Fibroblast of skin of right biceps (primary cell): ENCODE measurements around the gene RPL23.

Experiments used
- DNase-seq: peaks from one replicate; pipeline ENCODE4 v3.0.0-alpha.2; 2013

Gene RPL23

DNA sequence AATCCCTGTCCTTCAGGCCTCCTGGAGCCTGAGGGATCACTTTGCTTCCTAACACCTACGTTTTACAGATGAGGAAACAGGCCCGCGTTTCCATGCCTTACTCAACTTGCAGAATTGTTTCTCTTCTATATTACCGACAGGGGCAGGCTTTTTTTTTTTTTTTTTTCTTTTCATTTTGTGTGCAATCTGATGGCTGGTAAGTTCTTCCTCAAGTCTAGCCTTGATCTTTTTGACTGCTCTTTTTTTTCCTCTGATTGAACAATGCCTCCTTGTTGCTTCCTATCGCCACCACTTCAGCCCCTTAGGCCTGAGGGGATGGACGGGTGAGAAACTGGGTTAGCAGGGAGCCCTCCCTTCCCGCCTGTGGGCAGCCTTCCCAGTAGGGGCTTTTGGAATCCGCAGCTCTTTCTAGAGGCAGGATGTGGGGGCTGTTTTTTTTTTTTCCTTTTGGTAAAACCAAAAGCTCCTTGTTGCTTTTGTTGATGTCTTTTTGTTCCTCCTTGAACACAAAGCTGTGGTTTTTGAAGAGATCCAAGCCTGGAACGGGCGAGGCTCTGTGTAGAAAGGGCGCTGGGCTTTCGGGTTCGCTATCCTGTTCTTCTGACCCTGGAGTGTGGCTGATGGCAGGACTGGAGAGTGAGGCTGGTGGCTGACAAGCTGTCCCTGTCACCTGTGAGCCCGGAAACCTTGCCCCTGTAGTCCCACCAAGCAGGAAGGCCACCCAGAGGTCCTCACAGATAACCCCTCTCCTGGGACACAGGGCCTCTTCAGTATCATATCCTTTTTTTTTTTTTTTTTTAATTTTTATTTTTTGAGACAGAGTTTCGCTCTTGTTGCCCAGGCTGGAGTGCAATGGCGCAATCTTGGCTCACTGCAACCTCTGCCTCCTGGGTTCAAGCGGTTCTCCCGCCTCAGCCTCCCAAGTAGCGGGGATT is 30.3 kb upstream of the RPL23 start:
- no peak for DNase-seq

DNA sequence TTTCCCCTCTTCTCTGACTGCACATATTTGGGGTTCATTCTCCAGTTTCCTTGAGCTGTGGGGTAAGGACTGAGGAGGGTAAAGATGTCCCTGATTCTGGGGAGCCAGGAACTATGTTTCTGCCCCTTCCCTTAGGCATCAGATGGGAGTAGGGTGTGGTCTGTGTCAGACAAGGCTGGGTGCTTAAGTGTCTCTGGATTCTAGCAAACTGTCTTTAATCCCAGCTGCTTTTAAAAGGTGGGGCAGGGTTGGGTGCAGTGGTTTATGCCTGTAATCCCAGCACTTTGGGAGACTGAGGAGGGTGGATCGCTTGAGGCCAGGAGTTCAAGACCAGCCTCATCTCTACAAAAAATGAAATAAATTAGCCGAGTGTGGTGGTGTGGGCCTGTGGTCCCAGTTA is 29.3 kb upstream of the RPL23 start:
- DNase-seq, result no peak

DNA sequence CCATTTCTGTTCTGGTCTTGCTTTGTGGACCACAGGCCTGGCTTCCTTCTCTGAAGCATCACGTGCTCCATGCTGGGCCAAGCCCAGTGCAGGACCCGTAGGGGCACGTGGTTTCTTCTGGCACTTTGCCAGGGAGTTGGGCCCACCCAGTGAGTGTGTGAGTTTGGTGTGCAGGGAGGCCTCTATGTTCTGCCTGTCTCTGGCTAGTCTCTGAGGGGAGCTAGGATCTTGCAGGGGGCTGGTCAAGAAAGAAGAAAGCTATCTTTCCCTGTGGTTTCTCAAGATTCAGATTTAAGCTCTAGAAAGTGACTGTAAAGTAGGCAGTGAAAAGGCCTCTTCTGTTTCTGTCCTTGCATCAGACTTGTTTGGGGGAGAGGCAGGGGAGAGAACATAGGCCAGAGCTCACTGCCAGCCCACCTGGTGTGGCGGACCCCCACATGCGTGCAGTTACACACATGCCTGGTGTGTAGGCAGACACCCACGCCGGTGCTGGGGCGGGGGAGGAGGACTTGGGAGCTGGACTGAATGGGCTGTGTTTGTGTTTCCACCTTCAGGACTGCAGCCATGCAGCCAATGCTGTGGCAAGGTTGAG is 28.2 kb upstream of the RPL23 start:
- DNase-seq, result peak; percentile 70

DNA sequence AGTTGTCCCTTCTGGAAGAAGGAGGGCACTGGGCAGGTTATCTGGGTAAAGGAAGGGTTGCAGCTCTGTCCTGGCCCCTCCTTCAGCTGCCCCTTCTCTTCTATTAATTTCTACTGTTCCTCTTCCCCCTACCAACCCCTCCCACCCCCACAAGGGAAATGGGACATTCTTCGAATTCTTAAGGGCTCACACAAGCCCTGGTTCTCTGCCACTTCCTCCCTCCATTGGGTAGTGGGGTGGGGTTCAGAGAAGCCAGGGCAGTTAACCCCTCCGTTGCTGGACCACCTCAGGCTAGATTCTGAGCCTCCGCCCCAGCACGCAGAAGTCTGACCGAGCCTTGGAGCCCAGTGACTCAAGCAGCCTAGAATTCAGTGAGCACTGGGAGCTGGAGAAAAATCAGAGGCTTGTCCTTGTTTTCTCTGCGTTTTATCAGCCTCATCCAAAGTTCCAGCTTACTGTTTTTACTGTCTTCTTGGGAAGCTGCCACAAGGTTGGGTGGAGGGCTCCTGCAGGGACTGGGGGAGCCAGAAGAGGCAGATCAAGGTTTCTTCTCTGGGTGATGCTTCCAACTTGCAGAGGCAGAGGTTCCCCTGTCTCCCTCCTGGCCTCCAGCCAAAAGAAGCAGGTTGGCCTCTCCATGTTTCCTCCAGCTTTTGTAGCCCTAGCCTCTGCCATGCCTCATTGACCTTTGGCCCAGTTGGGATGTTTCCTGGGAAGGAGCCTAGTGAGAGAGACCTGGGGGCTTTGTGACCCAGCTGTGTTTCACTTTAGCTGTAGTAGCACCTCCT is 26.6 kb upstream of the RPL23 start:
- DNase-seq, result peak; percentile 95

- no peak for DNase-seq
These were observed 23.8 kb upstream of the RPL23 start for GRCh38 chr17:38877130-38877851.

GRCh38 chr17:38875477-38876075 is 22.1 kb upstream of the RPL23 start:
- DNase-seq, result peak; percentile 66

- DNase-seq, result peak; percentile 49
These were observed 21.2 kb upstream of the RPL23 start for GRCh38 chr17:38874505-38875400.

DNA sequence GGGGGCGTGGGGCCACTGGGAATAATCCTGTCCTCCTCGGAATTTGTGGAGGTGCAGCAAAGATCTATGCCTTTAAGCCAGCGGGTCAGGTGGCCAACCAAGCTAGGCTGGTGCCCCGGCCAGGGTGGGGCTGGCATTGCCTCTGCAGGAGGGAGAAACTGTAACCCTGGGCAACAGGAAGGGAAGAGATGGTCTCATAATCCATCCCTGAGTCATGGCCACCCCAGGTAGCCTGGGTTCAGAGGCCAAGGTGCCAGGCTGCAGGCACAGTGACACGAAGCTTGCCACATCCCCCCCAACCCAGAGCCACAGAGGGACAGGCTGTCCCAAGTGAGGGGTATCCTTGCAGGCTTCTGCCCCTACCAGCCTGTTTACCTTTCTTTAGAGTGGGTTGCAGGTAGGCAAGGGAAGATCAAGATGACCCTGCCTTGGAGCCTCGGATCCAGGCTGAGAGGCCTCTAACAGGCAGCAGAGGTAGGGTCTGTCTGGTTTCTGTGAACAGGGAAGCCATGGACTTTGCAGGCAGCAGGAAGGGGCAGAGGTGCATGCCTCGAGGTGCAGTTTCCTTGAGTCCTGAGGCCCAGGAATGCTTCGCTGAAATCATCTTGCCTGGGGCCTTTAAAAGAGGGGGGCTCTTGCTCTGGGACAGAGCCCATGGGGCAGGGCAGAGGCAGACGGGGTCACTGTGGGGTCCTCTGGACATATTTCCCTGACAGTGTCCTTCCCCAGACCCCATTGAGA is 20.3 kb upstream of the RPL23 start:
- no peak for DNase-seq

GRCh38 chr17:38872671-38873385 is 19.3 kb upstream of the RPL23 start:
- DNase-seq, result no peak

DNA sequence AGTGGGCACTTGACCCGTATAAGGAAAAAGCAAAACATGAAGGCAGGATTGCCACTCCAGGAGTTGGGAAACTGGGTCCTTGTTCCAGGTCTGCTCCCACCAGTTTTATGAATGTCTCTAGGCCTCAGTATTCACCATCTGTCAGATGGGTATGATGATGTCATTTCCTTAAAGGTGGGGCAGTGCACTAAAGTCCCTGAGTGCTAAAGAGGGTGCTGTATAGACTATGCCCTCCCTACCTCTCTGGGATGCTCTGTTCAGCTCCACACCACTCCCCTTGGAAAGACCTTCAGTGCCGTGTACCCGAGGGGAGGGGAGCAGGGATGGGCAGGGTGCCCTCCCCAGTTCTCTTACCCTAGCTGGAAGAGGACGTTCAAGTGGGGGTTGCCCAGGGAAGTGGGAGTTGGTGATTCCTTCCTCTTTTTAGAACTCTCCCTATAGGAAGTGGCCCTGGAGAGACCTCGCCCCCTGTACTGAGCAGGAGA is 18.5 kb upstream of the RPL23 start:
- no peak for DNase-seq

GRCh38 chr17:38871247-38872015 is 17.9 kb upstream of the RPL23 start:
- DNase-seq, result peak; percentile 77

- peak; percentile 71 for DNase-seq
These were observed 17.0 kb upstream of the RPL23 start for GRCh38 chr17:38870259-38871165.

DNA sequence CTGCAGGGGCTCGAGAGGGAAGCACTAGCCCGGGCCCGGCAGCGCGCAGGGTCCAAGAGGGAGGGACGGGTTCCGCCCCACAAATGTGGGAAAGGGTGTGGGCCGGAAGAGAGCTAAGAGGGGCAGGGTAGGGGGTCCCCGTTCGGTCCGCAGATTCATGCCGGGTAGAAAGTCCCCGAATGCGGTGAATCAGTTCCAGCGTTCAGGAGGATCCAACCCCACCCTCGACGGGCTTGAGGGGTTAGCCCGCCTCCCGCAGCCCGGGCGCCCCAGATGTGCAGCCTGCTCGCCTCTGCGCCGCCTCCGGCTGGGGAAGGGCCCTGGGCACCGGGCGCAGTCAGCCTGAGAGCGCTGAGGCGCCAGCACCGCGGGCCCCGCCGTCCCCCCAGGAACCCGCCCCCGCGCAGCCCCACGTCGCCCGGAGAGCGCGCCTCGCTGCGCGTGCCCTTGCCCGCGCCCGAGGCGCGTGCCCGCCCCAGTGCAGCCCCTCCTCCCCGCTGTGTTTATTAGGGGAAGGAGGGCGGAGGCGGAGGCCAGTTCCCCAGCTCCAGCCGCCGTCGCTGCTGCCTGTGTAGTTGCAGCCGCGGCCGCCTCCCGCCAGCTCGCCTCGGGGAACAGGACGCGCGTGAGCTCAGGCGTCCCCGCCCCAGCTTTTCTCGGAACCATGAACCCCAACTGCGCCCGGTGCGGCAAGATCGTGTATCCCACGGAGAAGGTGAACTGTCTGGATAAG is 16.2 kb upstream of the RPL23 start, which contains the start of gene LASP1:
Gene LASP1 (plus strand): TSS at position 533 of the 733 bp plus-strand sequence. CDS start 132 bp downstream, at position 665.
- peak; percentile 93 for DNase-seq

- peak; percentile 90 for DNase-seq
These were observed 15.4 kb upstream of the RPL23 start for GRCh38 chr17:38868817-38869525.

DNA sequence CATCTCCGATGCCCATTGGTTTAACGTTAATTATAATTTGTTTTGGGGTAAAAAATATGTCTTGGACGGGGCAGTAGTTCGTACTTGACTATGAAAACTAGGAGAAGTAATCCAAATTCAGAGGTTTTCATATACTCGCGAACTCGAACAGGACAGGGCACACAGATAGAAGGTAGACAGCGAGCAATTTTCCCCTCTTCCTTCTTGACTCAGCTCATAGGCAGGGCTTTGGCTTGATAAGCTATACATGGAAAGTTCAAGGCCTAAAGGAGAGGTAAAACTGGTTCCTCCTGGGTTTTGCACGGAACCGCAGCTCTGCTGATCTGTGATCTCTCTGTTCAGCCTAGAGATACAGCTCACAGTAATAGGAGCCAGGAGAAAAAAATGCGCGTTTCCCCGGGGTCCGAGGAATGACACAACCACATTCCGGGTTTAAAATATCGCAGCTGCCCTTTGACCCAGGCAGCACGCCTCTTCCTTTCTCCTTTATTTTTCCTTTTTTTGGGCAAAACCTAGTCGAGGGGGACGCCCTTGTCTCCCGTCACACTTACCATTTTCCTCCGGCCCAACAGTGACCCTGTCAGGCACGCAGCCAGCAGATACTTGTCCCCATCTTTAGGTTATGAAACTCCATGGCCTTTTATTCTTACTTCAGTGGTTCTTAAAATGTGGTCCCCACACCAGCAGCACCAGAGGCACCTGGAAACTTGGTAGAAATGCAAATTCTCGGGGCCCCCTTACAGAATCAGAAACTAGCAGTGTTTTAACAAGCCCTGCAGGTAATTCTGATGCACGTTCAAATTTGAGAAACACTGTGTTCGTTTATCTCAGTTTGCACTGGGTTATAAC is 14.7 kb upstream of the RPL23 start:
- peak; percentile 82 for DNase-seq
